K562 (cell line): ENCODE results near the gene MEX3A.

Source experiments
- HDAC2 ChIP-seq: fragments of 450-650 bp; IDR thresholded peaks from 2 replicates; pipeline ENCODE4 v1.6.1; 2016; ENCODE audit warnings: mild to moderate bottlenecking
- KDM5B ChIP-seq: fragments of 200-600 bp; sonication (generic); IDR thresholded peaks from 2 replicates; pipeline ENCODE4 v1.6.1; 2012; ENCODE audit warnings: low read depth, mild to moderate bottlenecking, moderate library complexity, low read length, control low read depth, inconsistent platforms; ENCODE audit not compliant: insufficient replicate concordance
- MTA3 ChIP-seq: fragments of 450-650 bp; formaldehyde crosslinking; IDR thresholded peaks from 2 replicates; pipeline ENCODE4 v1.6.1; 2017; ENCODE audit warnings: mild to moderate bottlenecking, borderline replicate concordance
- NFE2L1 ChIP-seq: fragments of 450-650 bp; IDR thresholded peaks from 2 replicates; pipeline ENCODE4 v1.6.1; 2016; ENCODE audit warnings: missing genetic modification characterization, low read depth, mild to moderate bottlenecking, missing compliant biosample characterization, moderate library complexity, borderline replicate concordance
- PHF8 ChIP-seq: fragments of 200-600 bp; sonication (generic); IDR thresholded peaks from 2 replicates; pipeline ENCODE4 v1.6.1; 2012; ENCODE audit warnings: mixed run types, mild to moderate bottlenecking, inconsistent platforms, low read length, moderate library complexity, borderline replicate concordance
- RCOR1 ChIP-seq, 2 experiments: IDR thresholded peaks; 2 replicates each; pipeline ENCODE4 v1.6.1; 2012; ENCODE audit warnings: low read depth in 2 of 2, low read length in 2 of 2, borderline replicate concordance in 1 of 2, improper control_type of control experiment in 1 of 2
- TARDBP ChIP-seq: fragments of 450-650 bp; IDR thresholded peaks from 2 replicates; pipeline ENCODE4 v1.6.1; 2016
- ZNF24 ChIP-seq: fragments of 450-650 bp; IDR thresholded peaks from 2 replicates; pipeline ENCODE4 v1.6.1; 2016

DNA sequence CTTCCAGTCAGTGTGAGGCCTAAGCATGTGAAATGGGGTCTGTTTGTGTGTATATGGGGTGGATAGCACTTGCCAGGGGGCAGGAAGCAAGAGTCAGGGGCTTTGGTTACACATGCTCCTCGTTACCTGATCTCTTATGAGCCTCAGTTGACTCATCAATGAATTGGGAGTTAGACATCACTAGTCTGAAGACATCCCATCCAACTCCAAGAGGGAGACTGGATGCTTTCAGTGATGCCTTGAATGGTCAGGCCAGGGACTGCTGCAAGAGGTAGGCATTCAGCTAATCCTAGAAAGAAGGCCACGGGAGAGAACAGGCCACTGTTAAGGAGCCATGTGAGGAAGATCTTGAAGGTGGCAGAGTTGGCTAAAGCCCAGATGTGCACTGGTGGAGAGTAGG, 15.0 kb downstream of the MEX3A start:
- TF ChIP-seq HDAC2 (no peak), RCOR1 (IDR thresholded peaks at IDR 0.05; ENCODE audit: borderline replicate concordance in 1 of 2, low read depth in 2 of 2, low read length in 2 of 2) (no peak), TARDBP (no peak), KDM5B (no peak), MTA3 (no peak), ZNF24 (no peak), NFE2L1 (tag) (no peak), PHF8 (no peak)
